ENCODE data around the gene SPATC1L. TPM values are rescaled to one million over a fixed set of nuclear protein-coding genes. Genes with fewer than 3 reads are reported as not detected.
"Not testable (repeated sequence)": the region's sequence is repeated elsewhere in the genome, so short reads cannot be mapped to it uniquely, and the experiment has no call there.

Gene SPATC1L
- total RNA-seq, 1 donor from 2014 or later, result 6.3 TPM

DNA sequence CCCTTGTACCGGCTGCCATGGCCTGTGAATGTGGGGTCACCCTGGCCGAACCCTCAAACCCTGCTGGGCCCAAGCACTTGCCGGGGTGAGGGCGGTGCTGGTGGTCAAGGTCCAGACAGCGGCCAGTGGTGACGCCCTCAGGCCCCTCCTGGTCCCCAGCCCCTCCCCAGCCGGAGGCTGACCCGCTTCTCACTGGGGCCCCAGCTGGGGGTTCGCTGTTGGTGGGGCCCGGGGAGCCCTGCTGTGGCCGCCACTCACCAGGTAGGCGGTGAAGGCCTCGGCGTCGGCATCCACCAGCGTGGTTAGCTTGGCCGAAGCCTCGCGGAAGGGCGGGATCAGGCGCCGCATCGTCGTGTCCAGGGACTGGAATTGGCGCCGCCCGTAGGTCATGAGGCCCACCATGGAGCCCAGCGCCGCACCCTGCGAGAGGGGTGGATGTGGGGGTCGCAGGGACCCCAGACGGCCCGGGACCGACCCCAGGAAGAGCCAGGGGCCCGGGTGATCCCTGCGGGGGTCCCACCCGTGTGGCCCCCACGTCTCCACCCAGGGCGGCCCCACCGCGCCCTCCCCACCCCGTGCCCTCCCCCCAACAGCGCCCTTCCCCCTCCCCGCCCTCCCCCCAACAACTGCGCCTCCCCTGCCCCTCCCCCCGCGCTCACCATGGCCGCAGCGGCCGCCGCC lies 39.0 kb downstream of the SPATC1L start:
- no peak for ATAC-seq (ENCODE audit: poor library complexity)
- intact Hi-C loops (cut with DNase I), result loop anchor here (10.0 kb wide), 1 partner anchor 110 kb away; no protein-coding TSS in a partner anchor
- DNase-seq, result peak; percentile 34

DNA sequence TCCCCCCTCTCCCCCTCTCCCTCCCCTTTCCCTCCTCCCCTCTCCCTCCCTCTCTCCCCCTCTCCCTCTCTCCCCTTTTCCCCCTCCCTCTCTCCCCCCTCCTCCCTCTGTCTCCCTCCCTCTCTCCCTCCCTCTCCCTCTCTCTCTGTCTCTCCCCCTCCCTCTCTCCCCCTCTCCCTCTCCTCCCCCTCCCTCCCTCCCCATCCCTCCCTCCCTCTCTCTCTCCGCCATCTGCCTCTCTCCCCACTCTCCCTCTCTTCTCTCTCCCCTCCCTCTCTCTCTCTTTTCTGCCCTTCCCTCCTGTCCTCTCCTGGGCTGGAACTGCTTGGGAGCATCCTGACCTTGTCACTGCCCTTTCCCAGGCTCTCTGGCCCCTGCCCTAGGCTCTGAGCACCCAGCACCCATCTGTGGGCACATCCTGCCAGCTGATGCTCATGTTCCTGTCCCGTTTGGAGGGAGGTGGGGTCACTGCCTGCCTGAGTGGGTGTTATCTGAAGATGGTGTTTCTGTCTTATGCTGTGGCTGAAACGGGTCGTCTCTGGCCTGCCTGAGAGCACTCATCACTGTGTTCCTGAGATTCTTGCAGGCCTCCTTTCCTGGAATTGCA lies 39.7 kb downstream of the SPATC1L start:
- DNase-seq (peak; percentile 33), ATAC-seq (ENCODE audit: poor library complexity) (no peak)
- intact Hi-C loops (cut with DNase I), result loop anchor here (10.0 kb wide), 1 partner anchor 110 kb away; no protein-coding TSS in a partner anchor

DNA sequence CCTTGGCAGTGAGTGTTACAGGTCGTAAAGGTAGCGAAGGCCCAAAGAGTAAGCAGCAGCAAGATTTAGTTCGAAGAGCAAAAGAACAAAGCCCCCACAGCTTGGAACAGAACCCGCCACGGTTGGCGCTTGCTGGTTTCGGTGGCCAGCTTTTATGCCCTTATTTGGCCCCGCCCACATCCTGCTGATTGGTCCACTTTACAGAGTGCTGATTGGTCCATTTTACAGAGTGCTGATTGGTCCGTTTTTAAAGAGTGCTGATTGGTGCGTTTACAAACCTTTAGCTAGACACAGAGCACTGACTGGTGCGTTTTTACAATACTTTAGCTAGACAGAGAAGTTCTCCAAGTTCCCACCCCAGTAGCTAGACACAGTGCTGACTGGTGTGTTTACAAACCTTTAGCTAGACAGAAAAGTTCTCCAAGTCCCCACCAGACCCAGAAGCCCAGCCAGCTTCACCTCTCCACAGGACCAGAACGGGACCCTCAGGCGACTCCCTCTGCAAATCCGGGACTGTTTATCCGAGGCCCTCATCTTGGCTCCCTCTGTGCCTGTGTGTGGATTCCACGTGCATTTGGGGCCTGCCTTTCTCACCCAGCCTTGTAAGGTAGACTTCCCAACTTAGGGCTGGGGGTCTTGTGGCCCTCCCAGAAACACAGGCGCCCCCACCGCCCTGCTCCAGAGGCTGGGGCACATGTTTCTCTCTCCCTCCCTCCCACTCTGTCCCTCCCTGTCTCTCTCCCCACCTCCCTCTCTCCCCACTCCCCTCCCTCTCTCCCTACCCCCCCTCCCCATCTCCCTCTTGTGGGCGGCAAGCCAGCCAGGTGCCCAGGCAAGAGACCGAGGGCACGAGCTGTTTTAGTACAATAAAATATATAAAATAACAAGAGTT lies 41.4 kb downstream of the SPATC1L start:
- DNase-seq, result peak; percentile 36

DNA sequence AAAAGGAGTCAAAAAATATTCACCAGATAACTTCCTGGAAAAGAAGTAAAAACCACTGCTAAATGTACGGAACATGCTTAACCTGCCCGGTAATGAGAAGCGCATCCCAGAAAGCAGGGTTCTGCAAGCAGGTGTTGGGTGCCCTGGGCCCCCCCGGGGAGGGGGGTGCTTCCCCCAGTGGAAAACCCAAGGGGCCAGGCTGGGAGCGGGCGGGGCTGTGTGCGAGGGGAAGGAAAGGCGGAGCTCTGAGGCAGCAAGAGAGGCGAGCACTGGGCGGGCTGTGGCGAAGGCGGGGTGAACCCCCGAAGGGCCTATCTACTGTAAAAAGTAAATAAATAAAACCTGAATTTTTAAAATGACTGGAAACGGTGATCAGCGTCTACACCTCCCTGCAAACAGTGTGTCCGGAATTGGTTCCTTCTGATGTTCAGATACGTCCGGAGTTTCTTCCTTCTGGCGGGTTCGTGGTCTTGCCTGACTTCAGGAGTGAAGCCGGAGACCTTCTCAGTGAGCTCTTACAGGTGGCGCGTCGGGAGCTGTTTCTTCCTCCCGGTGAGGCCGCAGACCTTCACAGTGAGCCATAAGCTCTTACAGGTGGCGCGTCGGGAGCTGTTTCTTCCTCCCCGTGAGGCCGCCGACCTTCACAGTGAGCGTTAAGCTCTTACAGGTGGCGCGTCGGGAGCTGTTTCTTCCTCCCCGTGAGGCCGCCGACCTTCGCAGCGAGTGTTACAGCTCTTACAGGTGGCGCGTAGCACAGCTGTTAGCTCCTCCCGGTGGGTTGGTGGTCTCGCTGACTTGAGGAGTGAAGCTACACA lies 42.3 kb downstream of the SPATC1L start:
- DNase-seq, result peak; percentile 33

More for the DNA sequence above, 41.4 kb downstream of the SPATC1L start:
- intact Hi-C loops (cut with DNase I), result loop anchor here (10.0 kb wide), 1 partner anchor 112 kb away; no protein-coding TSS in a partner anchor
- ATAC-seq (ENCODE audit: poor library complexity), result no peak

DNA sequence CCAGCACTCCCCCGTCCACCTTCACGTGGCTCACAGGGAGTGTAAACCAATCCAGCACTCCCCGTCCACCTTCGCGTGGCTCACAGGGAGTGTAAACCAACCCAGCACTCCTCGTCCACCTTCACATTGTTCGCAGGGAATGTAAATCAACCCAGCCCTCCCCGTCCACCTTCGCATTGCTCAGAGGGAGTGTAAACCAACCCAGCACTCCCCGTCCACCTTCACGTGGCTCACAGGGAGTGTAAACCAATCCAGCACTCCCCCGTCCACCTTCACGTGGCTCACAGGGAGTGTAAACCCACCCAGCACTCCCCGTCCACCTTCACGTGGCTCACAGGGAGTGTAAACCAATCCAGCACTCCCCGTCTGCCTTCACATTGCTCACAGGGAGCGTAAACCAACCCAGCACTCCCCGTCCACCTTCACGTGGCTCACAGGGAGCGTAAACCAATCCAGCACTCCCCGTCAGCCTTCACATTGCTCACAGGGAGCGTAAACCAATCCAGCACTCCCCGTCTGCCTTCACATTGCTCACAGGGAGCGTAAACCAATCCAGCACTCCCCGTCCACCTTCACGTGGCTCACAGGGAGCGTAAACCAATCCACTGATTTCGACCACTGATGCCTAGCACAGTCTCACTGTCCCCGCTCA lies 43.8 kb downstream of the SPATC1L start:
- peak; percentile 7 for DNase-seq
- intact Hi-C loops (cut with DNase I), result loop anchor here (10.0 kb wide), 1 partner anchor 114 kb away; no protein-coding TSS in a partner anchor
- not testable (repeated sequence) for ATAC-seq (ENCODE audit: poor library complexity)

More for the DNA sequence above, 42.3 kb downstream of the SPATC1L start:
- no peak for ATAC-seq (ENCODE audit: poor library complexity)
- intact Hi-C loops (cut with DNase I), result loop anchor here (10.0 kb wide), 1 partner anchor 113 kb away; no protein-coding TSS in a partner anchor

DNA sequence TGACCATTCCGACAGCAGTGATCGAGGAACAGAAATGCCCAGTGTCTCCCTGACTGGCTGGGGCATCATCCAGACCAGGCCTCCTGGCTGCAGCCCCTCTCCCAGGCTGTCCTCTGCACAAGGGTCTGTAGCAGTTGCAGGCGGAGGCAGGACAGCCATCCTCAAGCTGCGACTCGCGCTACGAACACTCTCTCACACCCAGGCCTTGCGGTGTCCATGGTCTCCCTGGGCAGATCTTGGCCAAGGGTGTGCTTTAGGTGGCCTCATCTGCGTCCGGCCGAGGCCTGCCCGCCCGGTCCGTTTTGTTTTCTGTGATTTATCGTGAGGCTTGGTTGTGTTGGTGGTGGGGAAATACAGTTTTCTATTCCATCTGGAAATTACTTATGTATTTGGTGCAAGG lies 44.6 kb downstream of the SPATC1L start:
- ATAC-seq (ENCODE audit: poor library complexity) (no peak), DNase-seq (no peak)
- intact Hi-C loops (cut with DNase I), result loop anchor here (10.0 kb wide), 1 partner anchor 115 kb away; no protein-coding TSS in a partner anchor

DNA sequence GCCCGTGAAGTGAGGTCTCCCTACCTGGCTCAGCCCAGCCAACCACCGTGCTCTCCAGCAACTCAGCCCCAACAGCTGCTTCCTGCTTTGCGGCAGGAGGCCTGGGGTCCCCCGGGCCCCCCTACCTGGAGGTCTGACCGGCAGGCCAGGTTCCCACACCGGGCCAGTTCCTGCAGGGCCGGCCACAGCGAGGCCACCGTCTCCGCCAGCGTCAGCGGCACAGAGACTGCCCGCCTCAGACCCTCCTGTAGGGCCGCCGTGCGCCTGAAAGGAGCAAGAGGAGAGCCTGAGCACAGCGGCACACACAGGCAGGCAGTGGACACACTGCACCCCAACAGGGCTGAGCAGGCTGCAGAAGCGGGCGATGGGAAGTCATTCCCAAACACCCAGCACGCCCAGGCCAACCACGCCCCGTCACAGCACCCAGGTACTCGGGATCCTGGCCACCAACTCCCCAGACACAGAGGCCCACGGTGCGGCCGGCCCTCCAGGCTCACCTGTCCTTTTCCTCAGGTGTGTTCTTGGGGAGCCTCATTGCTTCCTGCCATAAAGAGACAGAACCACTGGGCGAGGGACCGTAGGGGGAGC lies 45.8 kb downstream of the SPATC1L start:
- intact Hi-C loops (cut with DNase I), result no loop called here
- ATAC-seq (ENCODE audit: poor library complexity), result no peak
- DNase-seq, result no peak

DNA sequence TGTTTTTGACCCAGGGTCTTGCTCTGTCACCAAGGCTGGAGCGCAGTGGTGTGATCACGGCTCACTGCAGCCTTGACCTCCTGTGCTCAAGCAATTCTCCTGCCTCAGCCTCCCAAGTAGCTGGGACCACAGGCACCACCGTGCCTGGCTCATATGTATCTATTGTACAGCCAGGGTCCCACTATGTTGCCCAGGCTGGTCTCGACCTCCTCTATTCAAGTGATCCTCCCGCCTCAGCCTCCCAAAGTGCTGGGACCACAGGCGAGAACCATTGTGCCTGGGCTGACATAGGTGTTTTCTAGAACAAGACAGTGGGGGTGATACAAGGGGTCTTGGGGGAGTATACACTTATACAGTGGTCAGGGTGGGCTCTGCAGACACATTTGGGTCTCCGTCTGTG lies 46.4 kb downstream of the SPATC1L start:
- no peak for DNase-seq
- no peak for ATAC-seq (ENCODE audit: poor library complexity)
- intact Hi-C loops (cut with DNase I), result no loop called here

DNA sequence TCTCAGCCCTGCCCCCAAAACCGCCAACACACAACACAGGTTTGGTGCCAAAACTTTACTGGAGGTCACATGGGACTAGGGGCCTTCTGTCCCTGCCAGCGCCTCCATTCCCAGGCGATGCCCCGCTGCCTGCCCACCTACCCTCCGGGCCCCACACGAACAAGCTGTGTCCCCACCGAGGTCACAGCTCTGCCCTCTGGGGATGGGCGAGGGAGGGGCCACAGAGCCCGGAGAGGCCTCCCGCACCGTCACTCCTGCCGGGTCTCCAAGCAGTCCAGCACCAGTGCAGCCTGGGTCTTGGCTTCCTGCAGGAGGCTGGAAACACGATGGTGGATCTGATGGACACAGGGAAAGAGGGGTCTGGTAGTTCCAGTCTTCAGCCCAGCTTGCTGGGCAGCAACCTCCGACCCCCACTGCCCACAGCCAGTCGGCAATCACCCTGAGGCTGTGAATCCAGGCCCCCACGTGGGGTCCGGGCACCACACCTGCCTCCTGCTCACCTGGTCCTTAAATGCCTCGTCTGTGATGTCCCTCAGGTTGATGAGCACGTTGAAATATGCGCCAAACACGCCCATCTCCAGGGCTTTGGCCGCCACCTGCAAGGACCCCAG lies 47.4 kb downstream of the SPATC1L start:
- ATAC-seq (ENCODE audit: poor library complexity) (no peak), DNase-seq (no peak)
- intact Hi-C loops (cut with DNase I), result no loop called here

DNA sequence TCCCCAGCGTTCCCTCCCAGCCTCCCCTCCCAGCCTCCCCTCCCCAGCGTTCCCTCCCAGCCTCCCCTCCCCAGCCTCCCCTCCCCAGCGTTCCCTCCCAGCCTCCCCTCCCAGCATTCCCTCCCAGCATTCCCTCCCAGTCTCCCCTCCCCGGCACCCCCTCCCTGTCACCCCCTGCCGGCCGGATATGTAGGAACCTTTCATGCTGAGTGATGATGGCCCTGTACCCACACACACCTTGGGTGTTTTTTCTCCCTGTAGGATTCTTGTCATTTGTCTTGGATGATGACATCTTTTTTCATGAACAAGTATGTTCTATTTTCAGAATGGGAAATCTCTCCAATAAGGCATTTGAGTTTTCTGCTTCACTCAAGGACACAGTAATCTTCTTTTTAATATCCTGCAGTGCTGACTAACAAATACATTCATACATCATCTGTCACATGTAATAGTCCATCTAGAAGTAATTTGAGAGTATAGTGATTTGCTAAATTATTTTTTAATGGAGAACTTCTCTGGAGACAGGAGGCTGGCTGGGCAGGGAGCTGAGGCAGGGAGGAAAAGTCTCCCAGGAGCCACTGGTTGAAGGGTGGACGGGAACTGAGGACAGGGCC lies 48.4 kb downstream of the SPATC1L start:
- DNase-seq (no peak), ATAC-seq (ENCODE audit: poor library complexity) (no peak)
- intact Hi-C loops (cut with DNase I), result no loop called here

DNA sequence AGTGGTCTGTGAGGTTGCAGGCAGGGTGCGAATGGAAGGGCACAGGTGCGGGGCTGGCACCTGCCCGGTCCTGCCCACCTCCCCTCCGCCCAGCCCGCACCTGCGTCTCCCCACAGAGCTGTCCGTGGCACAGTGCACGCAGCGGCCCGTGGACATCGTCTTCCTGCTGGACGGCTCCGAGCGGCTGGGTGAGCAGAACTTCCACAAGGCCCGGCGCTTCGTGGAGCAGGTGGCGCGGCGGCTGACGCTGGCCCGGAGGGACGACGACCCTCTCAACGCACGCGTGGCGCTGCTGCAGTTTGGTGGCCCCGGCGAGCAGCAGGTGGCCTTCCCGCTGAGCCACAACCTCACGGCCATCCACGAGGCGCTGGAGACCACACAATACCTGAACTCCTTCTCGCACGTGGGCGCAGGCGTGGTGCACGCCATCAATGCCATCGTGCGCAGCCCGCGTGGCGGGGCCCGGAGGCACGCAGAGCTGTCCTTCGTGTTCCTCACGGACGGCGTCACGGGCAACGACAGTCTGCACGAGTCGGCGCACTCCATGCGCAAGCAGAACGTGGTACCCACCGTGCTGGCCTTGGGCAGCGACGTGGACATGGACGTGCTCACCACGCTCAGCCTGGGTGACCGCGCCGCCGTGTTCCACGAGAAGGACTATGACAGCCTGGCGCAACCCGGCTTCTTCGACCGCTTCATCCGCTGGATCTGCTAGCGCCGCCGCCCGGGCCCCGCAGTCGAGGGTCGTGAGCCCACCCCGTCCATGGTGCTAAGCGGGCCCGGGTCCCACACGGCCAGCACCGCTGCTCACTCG lies 52.2 kb downstream of the SPATC1L start:
- DNase-seq (no peak), ATAC-seq (ENCODE audit: poor library complexity) (no peak)
- intact Hi-C loops (cut with DNase I), result no loop called here

DNA sequence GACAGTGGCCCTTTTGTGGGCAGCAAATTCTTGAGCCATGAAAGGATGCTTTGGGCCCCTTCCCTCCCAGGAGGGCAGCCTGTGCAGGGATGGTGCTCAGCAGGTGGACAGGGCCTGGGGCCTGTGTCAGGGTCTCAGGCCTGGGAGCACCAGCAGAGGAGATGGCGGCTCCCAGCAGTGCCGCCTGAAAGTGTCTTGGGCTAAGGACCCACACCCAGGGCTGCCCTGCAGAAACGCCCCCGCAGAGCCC lies 52.7 kb downstream of the SPATC1L start:
- intact Hi-C loops (cut with DNase I), result no loop called here
- no peak for DNase-seq
- ATAC-seq (ENCODE audit: poor library complexity), result peak; percentile 1

DNA sequence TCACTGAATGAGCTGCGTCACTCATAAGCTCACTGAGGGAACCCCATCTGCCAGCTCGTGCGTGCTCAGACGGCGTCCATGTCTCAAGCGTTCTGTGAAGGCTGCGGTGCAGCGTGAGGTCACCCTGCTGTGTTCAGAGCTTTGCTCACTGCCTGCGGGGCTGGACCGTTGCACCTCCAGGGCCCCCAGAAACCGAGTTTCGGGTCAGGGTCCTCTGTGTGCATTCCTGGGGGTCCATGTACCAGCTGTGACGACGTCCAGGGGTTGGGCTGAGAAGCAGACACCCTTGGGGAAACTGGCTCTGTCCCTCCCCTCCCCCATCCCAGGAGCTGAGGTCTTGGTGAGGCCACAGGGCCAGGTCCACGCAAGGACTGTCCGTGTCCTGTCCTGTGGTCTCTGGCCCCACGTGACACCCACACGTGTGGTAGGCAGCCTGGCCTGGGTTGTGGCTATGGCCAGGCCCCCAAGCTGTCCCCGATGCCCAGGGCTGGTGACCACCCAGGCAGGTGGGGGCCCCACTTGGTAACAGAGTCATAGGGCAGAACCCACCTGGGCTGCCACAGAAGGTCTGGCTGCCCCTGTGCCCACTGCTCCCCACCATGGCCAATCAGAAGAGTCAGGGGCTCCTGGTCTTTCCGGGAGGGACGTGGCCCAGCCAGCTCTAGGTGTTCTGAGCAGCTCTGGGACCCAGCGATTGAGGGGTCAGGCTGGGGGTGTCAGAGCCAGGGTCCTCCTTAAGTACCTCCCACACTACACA lies 53.2 kb downstream of the SPATC1L start:
- intact Hi-C loops (cut with DNase I), result no loop called here
- peak; percentile 50 for DNase-seq
- peak; percentile 8 for ATAC-seq (ENCODE audit: poor library complexity)

DNA sequence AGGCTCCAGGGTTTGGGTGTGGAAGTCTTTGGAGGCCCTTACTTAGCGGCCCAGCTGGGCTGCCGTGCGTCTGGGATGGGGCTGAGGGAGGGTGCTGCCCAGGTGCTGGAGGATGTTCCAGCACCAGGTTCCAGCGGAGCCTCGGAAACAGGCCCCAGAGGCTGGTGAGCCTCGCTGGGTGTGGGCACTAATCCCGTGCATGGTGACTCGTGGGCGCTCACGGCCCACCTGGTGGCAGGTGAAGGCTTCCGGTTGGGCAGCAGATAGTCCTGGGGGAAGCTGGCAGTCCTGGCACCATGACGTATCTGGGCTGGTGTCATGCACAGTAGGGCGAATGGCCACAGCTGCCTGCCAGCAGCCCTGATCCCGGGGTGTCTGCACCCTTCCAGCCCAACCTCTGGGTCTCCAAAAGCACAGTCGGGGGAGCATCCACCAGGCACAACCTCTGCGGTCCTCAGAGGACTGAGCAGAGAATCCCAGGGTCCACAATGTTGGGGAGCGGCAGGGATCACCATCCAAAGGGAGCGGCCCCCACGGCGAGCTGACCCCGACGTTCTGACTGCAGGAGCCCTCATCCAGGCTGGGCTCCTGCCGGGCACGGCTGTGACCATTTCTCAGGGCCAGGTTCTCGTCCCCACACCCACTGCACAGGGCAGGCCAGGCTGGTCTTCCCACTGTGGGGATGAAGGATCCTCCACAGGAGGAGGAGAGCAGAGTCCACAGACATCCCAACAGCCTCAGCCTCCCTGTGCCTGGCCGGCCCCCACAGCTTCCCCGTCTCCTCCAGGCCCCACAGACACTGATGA lies 54.2 kb downstream of the SPATC1L start:
- intact Hi-C loops (cut with DNase I), result no loop called here
- ATAC-seq (ENCODE audit: poor library complexity), result no peak
- peak; percentile 37 for DNase-seq
